GM20000 (cell line): Measurements from ENCODE around the gene BRIP1.

Experiments
- DNase-seq: peaks from one replicate; pipeline ENCODE4 v3.0.0; 2012; ENCODE audit warnings: low spot score
- TF ChIP-seq, protein P1 (sequence below): IDR thresholded peaks from 2 replicates; pipeline ENCODE4 v1.5.1; 2012; ENCODE audit warnings: mild to moderate bottlenecking, control low read depth; ENCODE audit errors: extremely low read depth, missing control alignments

BRIP1 gene

DNA sequence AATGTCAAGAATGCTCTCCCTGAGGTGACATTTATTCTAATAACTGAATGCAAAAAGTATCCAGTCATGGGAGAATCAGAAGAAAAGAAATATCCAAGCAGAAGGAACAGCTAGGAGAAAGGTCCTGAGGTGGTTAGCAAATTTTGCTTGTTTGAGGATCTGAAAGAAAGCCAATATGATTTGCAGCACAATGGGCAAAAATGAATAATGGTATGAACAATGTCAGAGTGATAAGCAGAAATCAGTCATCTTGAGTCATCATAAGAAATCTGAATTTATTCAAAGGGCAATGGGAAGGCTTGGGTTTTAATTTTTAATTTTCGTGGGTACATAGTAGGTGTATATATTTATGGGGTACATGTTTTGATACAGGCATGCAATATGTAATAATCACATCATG lies 68.5 kb downstream of the BRIP1 start:
- no peak for DNase-seq
- TF ChIP-seq, protein P1, sequence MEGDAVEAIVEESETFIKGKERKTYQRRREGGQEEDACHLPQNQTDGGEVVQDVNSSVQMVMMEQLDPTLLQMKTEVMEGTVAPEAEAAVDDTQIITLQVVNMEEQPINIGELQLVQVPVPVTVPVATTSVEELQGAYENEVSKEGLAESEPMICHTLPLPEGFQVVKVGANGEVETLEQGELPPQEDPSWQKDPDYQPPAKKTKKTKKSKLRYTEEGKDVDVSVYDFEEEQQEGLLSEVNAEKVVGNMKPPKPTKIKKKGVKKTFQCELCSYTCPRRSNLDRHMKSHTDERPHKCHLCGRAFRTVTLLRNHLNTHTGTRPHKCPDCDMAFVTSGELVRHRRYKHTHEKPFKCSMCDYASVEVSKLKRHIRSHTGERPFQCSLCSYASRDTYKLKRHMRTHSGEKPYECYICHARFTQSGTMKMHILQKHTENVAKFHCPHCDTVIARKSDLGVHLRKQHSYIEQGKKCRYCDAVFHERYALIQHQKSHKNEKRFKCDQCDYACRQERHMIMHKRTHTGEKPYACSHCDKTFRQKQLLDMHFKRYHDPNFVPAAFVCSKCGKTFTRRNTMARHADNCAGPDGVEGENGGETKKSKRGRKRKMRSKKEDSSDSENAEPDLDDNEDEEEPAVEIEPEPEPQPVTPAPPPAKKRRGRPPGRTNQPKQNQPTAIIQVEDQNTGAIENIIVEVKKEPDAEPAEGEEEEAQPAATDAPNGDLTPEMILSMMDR: no peak

DNA sequence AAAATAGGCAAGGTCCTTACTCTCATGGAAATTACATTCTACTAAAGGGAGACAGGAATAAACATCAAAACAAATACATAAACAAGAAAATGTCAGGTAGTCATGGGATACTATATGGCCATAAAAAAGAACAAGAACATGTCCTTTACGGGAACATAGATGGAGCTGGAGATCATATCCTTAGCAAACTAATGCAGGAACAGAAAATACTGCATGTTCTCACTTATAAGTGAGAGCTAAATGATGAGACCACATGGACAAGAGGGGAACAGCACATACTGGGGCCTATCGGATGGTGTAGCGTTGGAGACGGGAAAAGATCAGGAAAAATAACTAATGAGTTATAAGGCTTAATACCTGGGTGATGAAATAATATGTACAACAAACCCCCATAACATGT lies 69.1 kb downstream of the BRIP1 start:
- TF ChIP-seq, protein P1: no peak
- DNase-seq: no peak

DNA sequence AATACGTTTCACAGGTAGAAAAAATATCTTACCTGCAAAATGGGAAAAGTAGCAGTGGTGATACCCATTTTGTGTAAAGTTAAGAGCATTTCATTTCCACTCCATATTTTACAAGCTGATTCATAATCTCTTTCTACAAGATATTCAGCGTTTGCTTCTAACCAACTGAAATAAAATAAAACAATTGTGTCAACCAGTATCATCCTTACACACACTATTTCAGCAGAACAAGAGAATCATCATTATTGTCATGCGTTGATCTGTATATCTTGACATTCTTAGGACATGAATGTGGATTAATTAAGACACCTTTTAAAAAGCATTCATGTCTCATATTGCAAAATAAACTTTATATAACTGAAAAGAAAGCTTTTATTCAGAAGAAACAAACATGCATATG lies 69.8 kb downstream of the BRIP1 start:
- DNase-seq: no peak
- TF ChIP-seq, protein P1: no peak

DNA sequence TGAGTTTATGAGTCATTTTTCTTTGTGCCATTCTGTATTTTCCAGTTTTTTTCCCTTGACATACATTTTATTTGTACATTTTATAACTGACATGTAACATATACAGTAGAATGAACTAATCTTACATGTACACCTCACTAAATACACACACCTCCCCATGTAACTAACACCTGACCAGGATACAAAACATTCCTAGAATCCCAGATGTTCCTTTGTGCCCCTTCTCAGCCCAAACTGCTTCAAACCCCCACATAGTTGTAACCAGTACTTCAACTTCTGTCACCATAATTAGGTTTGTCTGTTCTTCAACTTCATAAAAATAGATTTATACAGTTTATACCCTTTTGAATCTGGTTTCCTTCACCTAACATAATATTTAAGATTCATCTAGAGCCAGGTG lies 73.5 kb downstream of the BRIP1 start:
- no peak for DNase-seq
- TF ChIP-seq, protein P1: no peak

DNA sequence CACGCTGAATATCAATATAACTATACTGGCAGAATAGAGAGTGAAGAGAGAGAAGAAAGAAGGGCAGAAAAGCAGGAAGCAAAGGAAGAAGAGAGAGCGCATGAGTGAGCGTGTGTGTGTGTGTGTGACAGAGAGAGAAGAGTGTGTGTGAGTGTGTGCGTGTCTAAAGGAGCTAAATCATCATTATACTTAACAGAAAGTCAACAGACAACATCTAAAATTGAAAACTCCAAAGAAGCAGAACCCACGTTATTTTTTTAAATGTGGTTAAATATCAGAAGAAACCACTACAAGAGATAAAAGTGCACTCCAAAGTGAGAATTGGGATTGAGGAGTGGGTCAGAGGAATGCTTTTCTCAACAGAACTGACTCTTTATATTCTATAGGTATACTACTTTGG lies 77.2 kb downstream of the BRIP1 start:
- TF ChIP-seq, protein P1: no peak
- no peak for DNase-seq

DNA sequence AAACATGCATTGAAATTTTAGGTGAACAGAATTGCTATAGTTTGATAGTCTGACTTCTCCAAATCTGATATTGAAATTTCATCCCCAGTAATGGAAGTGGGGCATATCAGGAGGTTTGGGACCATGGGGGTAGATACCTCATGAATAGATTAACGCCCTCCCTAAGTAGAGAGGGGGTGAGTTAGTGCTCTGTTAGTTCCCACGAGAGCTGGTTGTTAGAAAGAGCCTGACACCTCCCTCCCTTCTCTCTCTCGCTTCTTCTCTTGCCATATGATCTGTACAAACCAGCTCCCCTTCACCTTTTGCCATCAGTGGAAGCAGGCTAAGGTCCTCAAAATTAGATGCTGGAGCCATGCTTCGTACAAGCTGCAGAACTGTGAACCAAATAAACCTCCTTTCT lies 78.8 kb downstream of the BRIP1 start:
- no peak for DNase-seq
- TF ChIP-seq, protein P1: no peak

DNA sequence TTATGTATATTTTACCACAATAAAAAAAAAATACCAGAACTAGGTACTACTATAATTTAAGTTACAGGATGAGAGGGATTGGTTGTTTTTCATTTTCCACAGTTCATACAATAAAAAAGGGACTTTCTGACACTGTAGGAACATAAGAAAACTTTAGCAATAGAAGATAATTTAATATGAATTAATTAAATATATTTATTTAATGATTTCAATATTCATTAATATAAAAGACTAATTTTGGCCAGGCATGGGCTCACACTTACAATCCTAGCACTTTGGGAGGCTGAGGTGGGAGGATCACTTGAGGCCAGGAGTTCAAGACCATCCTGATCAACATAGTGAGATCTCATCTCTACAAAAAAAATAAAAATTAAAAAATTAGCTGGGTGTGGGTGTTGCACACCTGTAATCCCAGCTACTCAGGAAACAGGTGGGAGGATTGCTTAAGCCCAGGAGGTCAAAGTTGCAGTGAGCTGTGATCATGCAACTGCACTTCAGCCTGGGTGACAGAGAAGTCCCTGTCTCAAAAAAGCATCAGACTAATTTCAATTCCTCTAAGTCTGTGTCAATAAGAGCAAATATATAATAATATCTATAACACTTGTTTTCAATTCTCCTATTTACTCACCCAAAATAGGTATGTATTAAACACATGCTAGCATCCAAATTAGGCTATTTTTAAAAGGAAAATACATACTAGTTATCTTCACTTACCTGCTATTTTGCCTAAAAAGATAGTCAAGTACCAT lies 79.6 kb downstream of the BRIP1 start:
- TF ChIP-seq, protein P1: no peak
- no peak for DNase-seq
